ENCODE results near the gene MDM4.
"Not testable (repeated sequence)": the region's sequence is repeated elsewhere in the genome, so short reads cannot be mapped to it uniquely, and the experiment has no call there.

The MDM4 gene

DNA sequence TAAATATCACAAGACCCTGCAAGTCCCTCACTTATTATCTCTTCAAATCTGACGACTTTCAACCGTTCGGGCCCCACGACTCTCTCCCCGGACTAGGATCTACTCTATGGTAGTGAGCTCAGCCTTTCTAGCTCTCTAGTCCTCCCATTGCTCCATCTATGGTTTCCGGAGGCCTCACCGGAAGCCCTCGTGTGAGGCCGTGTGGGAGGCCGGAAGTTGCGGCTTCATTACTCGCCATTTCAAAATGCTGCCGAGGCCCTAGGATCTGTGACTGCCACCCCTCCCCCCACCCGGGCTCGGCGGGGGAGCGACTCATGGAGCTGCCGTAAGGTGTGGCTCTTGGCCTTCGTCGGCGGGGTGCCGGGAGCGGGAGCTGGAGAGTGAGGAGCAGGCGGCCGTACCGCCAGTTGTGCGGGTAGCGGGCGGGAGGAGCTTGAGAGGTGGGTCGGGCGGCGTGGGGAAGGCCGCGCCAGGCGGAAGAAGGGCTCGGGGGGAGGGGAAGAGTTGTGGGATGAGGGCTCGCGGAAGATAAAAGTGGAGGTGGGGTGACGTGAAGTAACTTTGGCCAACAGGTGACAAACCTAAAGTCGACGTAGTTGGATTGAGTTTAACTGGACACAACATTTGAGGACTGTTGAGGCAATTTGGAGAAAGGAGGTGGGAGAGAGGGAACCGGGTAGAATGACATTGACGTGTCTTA lies at the start of gene MDM4:
TSS of gene MDM4 (plus strand) at position 227 of the 700 bp plus-strand sequence. CDS start 9,113 bp downstream, outside the sequence.
- DNase-seq, result peak; percentile 97

GRCh38 chr1:204466416-204467405 lies 49.5 kb upstream of the MDM4 start:
- no peak for DNase-seq

- no peak for DNase-seq
Measured at GRCh38 chr1:204468206-204468605, 48.0 kb upstream of the MDM4 start.

- no peak for DNase-seq
Measured at GRCh38 chr1:204468766-204469302, 47.4 kb upstream of the MDM4 start.

- no peak for DNase-seq
Measured at GRCh38 chr1:204469304-204469703, 46.9 kb upstream of the MDM4 start.

DNA sequence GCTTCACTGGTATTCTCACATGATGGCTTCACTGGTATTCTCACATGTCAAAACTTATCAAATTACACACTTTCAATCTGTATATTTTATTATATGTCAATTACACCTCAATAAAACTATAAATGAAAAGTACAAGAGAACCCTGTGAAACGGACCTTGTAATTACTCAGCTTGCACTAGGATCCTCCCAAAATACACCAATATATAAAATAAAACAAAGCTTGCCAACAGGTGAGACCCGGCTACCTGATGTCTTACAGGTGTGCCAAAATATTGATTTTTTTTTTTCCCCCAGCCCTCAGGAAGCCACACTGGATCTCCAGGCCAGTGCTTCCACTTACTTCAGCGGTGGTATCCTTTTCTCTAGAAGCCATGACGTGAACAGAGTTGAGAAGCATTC lies 44.5 kb upstream of the MDM4 start:
- DNase-seq, result no peak

DNA sequence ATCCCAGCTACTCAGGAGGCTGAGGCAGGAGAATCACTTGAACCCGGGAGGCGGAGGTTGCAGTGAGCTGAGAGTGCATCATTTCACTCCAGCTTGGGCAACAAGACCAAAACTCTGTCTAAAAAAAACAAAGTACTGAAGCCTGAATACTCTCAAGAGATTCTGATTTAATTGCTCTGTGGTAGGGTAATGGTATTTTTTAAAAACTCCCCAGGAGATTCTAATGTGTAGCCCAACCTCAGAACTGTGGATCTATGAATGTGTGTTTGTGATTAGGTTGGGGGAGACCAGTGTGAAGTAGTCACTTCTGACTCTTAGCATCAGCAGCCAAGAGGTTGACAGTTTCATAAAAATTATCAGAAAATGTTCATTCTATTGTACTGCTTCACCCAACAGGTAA lies 43.5 kb upstream of the MDM4 start:
- no peak for DNase-seq

DNA sequence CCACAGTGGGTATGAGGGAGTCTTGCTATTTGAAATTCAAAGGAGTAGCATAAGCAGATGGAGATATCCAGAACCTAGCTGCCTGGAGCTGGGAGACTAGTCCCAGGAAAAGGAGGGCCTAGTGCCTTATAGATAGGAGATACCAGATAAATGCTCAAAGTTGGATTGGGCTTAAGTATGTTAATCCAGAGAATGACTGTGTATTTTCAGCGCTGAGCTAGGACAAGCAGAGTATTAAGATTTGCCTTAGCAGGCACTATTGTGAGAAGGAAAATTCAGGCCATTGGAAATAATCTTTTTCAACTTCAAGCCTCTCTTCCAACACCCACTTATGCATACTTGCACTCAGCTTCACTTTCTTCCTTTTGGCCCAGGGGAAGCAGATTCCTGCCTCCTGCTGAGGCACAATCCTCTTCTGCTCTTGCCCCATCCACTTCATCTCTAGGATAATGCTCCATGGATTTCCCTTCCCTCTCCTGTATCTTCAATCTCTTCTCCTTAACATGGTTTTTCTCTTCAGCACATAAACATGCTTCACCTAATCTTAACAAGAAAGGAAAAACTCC lies 42.7 kb upstream of the MDM4 start:
- DNase-seq, result no peak

DNA sequence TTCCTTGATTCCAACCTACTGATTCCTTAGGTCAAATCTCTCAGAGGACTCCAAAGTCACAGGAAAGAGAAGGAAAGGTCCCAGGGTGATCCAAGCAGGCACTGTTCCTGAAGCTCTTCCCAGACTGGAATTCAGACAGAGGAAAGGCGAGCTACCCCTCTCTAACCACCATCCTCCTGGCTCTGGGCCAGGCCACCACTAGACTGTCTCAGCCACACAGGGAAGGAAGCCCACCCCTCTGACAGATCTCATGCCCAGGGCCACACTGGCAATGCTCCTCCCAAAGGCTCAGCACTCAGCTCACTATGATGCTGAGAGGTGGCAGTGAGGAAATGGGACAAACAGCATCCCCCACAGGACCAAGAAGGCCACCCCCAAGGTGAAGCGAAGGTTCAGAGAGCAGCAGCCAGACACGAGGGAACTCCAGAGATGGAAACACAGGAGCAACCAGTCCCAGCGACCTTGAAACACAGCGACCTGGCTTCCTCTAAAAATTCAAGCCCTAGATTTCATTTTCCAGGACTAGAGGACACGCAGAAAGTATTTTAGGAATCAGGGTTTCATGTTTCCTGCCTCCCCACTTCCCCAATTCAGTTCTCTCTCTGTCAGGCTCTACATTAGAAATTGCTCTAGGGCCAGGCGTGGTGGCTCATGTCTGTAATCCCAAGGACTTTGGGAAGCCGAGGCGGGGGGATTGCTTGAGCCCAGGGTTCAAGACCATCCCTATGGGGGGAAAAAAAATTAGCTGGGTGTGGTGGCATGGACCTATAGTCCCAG lies 40.4 kb upstream of the MDM4 start:
- no peak for DNase-seq

GRCh38 chr1:204476563-204476962 lies 39.6 kb upstream of the MDM4 start:
- DNase-seq, result no peak

DNA sequence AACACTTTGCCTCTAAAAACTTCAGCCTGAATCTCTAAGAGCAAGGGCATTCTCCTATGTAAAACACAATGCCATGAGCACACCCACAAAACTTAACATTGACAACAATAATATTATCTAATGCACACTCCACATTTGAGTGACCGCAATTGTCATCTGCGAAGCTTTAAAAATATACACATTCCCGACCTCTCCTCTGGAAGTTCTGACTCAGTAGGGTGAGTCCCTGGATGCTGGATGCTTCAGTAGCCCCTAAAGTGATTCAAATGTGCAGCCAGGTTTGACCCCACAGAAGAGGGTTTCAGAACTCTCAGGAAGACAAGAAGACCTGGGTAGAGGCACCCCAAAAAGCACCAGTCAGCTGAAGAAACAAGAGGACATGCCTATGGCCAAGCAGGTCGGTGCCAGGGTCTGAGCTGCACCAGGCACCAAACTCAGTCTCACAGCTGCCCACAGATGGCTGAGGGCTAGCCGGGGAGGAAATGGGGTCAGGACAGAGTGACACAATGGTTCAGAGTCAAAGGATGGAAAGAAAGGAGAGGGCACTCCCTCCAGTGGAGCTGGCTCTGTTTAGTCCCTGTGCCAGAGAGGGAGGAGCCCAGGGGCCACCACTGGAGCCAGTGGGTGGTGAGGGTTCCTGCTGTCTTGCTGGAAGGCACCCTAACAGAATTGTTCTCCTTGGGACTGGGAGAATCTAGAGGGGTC lies 39.0 kb upstream of the MDM4 start:
- DNase-seq, result no peak

GRCh38 chr1:204478172-204478899 lies 37.9 kb upstream of the MDM4 start:
- DNase-seq, result no peak

DNA sequence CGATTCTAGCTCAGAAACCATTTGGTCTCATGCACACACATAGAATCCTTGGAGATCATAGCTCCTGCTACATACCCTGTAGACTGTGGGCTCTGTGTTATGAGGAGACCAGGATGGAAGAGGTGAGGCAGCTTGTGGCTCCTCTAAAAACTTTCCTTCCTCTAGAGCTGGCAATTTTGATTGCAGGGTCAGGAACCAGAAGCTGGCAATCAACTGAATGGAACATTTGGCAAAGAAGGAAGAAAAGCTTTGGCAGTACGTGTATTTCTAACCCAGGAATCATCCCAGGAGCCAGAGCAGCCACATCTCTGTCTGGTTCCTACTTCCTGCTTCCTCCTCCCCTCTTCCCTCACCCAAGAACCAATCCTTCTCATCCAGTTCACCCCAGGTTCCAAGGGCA lies 37.3 kb upstream of the MDM4 start:
- DNase-seq, result no peak

DNA sequence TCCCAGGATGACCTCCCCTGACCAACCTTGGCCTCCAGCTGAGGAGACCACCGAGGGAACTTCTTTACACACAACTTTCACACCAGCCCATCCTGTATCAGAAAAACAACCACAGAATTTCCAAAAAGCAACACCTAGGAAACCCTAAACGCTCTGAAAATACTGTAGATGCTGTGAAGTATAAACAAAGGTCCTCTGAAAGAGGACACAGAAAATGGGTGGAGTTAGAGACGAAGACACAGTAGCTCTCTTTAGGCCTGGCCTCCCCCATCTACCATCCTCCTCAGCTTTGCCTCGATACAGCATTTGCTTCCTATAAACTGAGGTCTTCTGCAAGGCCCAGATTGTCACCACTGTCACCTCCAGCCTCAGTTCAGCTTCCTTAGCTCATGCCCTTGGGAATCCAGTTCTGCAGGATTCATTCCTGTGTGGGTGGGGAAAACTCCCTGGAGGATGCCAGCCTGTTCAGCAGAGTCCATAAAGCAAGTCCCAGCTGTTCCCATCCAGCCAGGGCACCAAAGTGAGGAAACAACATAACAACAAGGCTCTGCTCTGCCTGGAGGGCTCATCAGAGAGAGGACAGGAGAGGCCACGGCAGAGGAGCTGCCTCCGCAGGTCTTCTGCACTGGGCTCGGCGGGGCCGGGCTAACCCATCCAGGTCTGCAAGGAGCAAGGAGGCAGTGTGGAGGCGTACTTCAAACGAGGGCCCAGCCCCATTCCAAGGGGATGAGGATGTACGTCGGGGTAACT lies 36.6 kb upstream of the MDM4 start:
- DNase-seq, result no peak

GRCh38 chr1:204480515-204480914 lies 35.7 kb upstream of the MDM4 start:
- DNase-seq, result no peak

DNA sequence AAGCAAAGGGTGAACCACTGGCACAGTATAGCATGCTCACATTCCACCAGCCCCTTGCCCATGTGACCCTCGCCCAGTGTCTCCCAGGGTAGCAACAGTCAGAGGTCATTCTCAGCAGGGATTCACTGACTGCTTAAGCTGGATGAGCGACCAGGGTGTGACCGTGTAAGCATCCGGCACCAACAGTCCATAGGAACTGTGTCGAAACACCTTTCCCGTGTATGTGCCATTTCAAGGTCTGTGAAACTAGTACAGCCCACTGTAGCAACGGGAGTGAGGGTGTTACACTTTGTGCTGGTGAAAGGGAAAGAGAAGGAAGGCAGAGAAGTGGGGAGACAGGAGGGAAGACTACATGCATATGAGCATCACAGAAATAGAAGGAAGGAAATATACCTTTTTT lies 32.4 kb upstream of the MDM4 start:
- DNase-seq, result no peak

- not testable (repeated sequence) for DNase-seq
Measured at GRCh38 chr1:204486513-204487255, 29.5 kb upstream of the MDM4 start.

GRCh38 chr1:204487256-204487615 lies 29.0 kb upstream of the MDM4 start:
- DNase-seq, result no peak

DNA sequence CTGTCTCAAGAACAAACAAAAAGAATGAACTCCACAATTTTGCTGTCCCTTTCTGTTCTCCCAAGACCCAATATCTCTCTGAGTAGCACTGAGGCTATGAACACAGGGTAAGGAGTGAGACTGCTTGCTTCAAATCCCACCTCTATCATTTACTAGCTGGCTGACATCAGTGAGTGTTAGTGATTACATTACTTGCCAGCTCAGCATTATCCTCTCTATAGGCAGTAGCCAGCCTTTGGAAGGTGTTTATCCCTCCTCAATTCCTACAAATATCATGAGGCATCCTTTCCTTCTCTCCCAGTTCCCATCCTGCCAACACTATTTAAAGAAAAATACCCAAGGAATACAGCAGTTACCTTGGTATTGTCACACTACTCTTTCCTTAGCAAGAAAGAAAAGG lies 24.6 kb upstream of the MDM4 start:
- no peak for DNase-seq
